ENCODE data around the gene ANKRD39. TPM values are rescaled to one million over a fixed set of nuclear protein-coding genes. Genes with fewer than 3 reads are reported as not detected.

ANKRD39 gene
- total RNA-seq, 4 donors from 2014 or later = 9.7 to 55.3 (median 12.7) TPM

- in situ Hi-C loops (cut with MboI; ENCODE audit: low pct_ligation_motif_present in 1 of 4, low pct_unique_long_range_greater_than_20kb in 1 of 4, low sequenced_read_pairs in 3 of 4) = no loop called here
- peak overlapping the region in 2 of 4 donors; percentile 6 to 54 for H3K27ac ChIP-seq
- peaks cover 10 to 22% (median 13%) of the 10 kb centered on the region in 4 donors for H3K4me1 ChIP-seq
- TF ChIP-seq POLR2A (IDR thresholded peaks at IDR 0.05) (no peak), CTCF (IDR thresholded peaks at IDR 0.05) (no peak), EP300 (IDR thresholded peaks at IDR 0.05; ENCODE audit: low read depth) (no peak)
- WGBS, 2 donors (ENCODE audit: low coverage in 1 of 2) = 30 to 51% methylated on average over 2 to 18 of the region's 18 CpGs
- no peaks in the 10 kb centered on the region for H3K36me3 ChIP-seq
- intact Hi-C loops (cut with DNase I; ENCODE audit: low total_unique reads) = no loop called here
- no peaks in the 10 kb centered on the region for H3K9me3 ChIP-seq
- H3K27me3 ChIP-seq = no peaks in the 10 kb centered on the region
- H3K4me3 ChIP-seq = no peak overlapping the region
- DNase-seq = no peak
Observed at GRCh38 chr2:96874198-96874831, 16.5 kb upstream of the ANKRD39 start.

GRCh38 chr2:96873651-96874096 lies 15.9 kb upstream of the ANKRD39 start:
- intact Hi-C loops (cut with DNase I; ENCODE audit: low total_unique reads) (no loop called here), in situ Hi-C loops (cut with MboI; ENCODE audit: low pct_ligation_motif_present in 1 of 4, low pct_unique_long_range_greater_than_20kb in 1 of 4, low sequenced_read_pairs in 3 of 4) (no loop called here)
- Histone ChIP-seq H3K4me3 (no peak overlapping the region), H3K9me3 (no peaks in the 10 kb centered on the region), H3K4me1 (peaks cover 10 to 22% (median 13%) of the 10 kb centered on the region in 4 donors), H3K27ac (peak overlapping the region in 2 of 4 donors; percentile 25 to 54), H3K36me3 (no peaks in the 10 kb centered on the region), H3K27me3 (no peaks in the 10 kb centered on the region)
- 74% methylated on average over 8 of the region's 8 CpGs; no CpG with 5 or more reads in 1 of the 2 donors for WGBS, 2 donors (ENCODE audit: low coverage in 1 of 2)
- peak; percentile 47 for DNase-seq
- no peak for TF ChIP-seq POLR2A (IDR thresholded peaks at IDR 0.05)
- TF ChIP-seq POLR2AphosphoS5 (IDR thresholded peaks at IDR 0.05) = no peak
- TF ChIP-seq EP300 (IDR thresholded peaks at IDR 0.05; ENCODE audit: low read depth) = no peak
- TF ChIP-seq CTCF (IDR thresholded peaks at IDR 0.05) = no peak

- intact Hi-C loops (cut with DNase I; ENCODE audit: low total_unique reads) (no loop called here), in situ Hi-C loops (cut with MboI; ENCODE audit: low pct_ligation_motif_present in 1 of 4, low pct_unique_long_range_greater_than_20kb in 1 of 4, low sequenced_read_pairs in 3 of 4) (no loop called here)
- no peak for DNase-seq
- no peaks in the 10 kb centered on the region for H3K9me3 ChIP-seq
- TF ChIP-seq POLR2A (IDR thresholded peaks at IDR 0.05) = no peak
- TF ChIP-seq EP300 (IDR thresholded peaks at IDR 0.05; ENCODE audit: low read depth) = no peak
- no peak for TF ChIP-seq CTCF (IDR thresholded peaks at IDR 0.05)
- no peak for TF ChIP-seq POLR2AphosphoS5 (IDR thresholded peaks at IDR 0.05)
- peaks cover 10 to 26% (median 19%) of the 10 kb centered on the region in 4 donors for H3K4me1 ChIP-seq
- H3K36me3 ChIP-seq = no peaks in the 10 kb centered on the region
- 60 to 77% methylated on average over 1 to 14 of the region's 14 CpGs for WGBS, 2 donors (ENCODE audit: low coverage in 1 of 2)
- H3K27me3 ChIP-seq = no peaks in the 10 kb centered on the region
- no peak overlapping the region for H3K4me3 ChIP-seq
- peak overlapping the region in 2 of 4 donors; percentile 25 to 54 for H3K27ac ChIP-seq
Observed at GRCh38 chr2:96872591-96873349, 15.0 kb upstream of the ANKRD39 start.

- no peaks in the 10 kb centered on the region for H3K9me3 ChIP-seq
- H3K4me3 ChIP-seq = peak overlapping the region; percentile 73 to 79 (median 77)
- intact Hi-C loops (cut with DNase I; ENCODE audit: low total_unique reads) = no loop called here
- H3K27me3 ChIP-seq = no peaks in the 10 kb centered on the region
- peak; percentile 73 for DNase-seq
- H3K4me1 ChIP-seq = peaks cover 24 to 47% (median 38%) of the 10 kb centered on the region in 4 donors
- H3K36me3 ChIP-seq = no peaks in the 10 kb centered on the region
- in situ Hi-C loops (cut with MboI; ENCODE audit: low pct_ligation_motif_present in 1 of 4, low pct_unique_long_range_greater_than_20kb in 1 of 4, low sequenced_read_pairs in 3 of 4) = no loop called here
- 7% methylated on average over 11 of the region's 13 CpGs; no CpG with 5 or more reads in 1 of the 2 donors for WGBS, 2 donors (ENCODE audit: low coverage in 1 of 2)
- peak overlapping the region; percentile 94 to 100 (median 96) for H3K27ac ChIP-seq
- TF ChIP-seq POLR2A (IDR thresholded peaks at IDR 0.05) (peak; percentile 21), EP300 (IDR thresholded peaks at IDR 0.05; ENCODE audit: low read depth) (no peak), POLR2AphosphoS5 (IDR thresholded peaks at IDR 0.05) (peak in 1 of 3 donors; percentile 37), CTCF (IDR thresholded peaks at IDR 0.05) (no peak)
Observed at GRCh38 chr2:96870626-96871255, 12.9 kb upstream of the ANKRD39 start.

Data from transverse colon (tissue), 4 donors.